KMS-11 (cell line): ENCODE measurements around the gene VAV3.

Experiments
- H2AFZ ChIP-seq: fragments of 200-600 bp; sonication (generic); 2 replicates; pipeline ENCODE4 v1.6.1; 2016; ENCODE audit warnings: antibody characterized with exemption, mixed run types, low read depth
- H3K27ac ChIP-seq: fragments of 200-600 bp; sonication (generic); 2 replicates; pipeline ENCODE4 v1.6.1; 2016; ENCODE audit warnings: mild to moderate bottlenecking, mixed run types
- H3K27me3 ChIP-seq: fragments of 200-600 bp; sonication (generic); 2 replicates; pipeline ENCODE4 v1.6.1; 2017; ENCODE audit warnings: mild to moderate bottlenecking, low read depth, mixed run types, moderate library complexity; ENCODE audit not compliant: insufficient read depth
- H3K36me3 ChIP-seq: fragments of 200-600 bp; sonication (generic); 2 replicates; pipeline ENCODE4 v1.6.1; 2017; ENCODE audit warnings: mild to moderate bottlenecking, mixed run types; ENCODE audit not compliant: insufficient read depth
- H3K4me1 ChIP-seq: fragments of 200-600 bp; sonication (generic); 2 replicates; pipeline ENCODE4 v1.6.1; 2016; ENCODE audit warnings: mild to moderate bottlenecking, low read depth, mixed run types; ENCODE audit not compliant: poor library complexity, severe bottlenecking
- H3K4me2 ChIP-seq: fragments of 200-600 bp; sonication (generic); 2 replicates; pipeline ENCODE4 v1.7.0; 2016; ENCODE audit warnings: mild to moderate bottlenecking, mixed run types
- H3K4me3 ChIP-seq: fragments of 200-600 bp; sonication (generic); IDR thresholded peaks from 2 replicates; pipeline ENCODE4 v1.6.1; 2017; ENCODE audit warnings: low read depth, low read length, mixed read lengths; ENCODE audit not compliant: insufficient read depth
- H3K79me2 ChIP-seq: fragments of 200-600 bp; sonication (generic); 2 replicates; pipeline ENCODE4 v1.6.1; 2016; ENCODE audit warnings: low read depth, mixed run types; ENCODE audit not compliant: insufficient read depth
- H3K9ac ChIP-seq: fragments of 200-600 bp; sonication (generic); 2 replicates; pipeline ENCODE4 v1.6.1; 2016; ENCODE audit warnings: mild to moderate bottlenecking, mixed run types
- H4K20me1 ChIP-seq: fragments of 200-600 bp; sonication (generic); 2 replicates; pipeline ENCODE4 v1.6.1; 2016; ENCODE audit warnings: mild to moderate bottlenecking, mixed run types; ENCODE audit not compliant: insufficient read depth
- CTCF ChIP-seq: fragments of 200-600 bp; sonication (generic); conservative IDR thresholded peaks from 2 replicates; pipeline ENCODE4 v1.6.1; 2017; ENCODE audit warnings: low read depth, mild to moderate bottlenecking, antibody characterized with exemption, low read length, moderate library complexity, mixed read lengths

The VAV3 gene

GRCh38 chr1:107617921-107618320 lies 347.1 kb downstream of the VAV3 start:
- Histone ChIP-seq H3K4me3 (no peak overlapping the region), H3K9ac (no peak overlapping the region), H3K4me1 (peaks cover 21% of the 10 kb centered on the region), H3K27ac (no peak overlapping the region), H2AFZ (no peak overlapping the region), H3K79me2 (no peaks in the 10 kb centered on the region), H4K20me1 (no peaks in the 10 kb centered on the region), H3K27me3 (no peaks in the 10 kb centered on the region), H3K36me3 (no peaks in the 10 kb centered on the region), H3K4me2 (no peak overlapping the region)
- TF ChIP-seq CTCF = no peak

DNA sequence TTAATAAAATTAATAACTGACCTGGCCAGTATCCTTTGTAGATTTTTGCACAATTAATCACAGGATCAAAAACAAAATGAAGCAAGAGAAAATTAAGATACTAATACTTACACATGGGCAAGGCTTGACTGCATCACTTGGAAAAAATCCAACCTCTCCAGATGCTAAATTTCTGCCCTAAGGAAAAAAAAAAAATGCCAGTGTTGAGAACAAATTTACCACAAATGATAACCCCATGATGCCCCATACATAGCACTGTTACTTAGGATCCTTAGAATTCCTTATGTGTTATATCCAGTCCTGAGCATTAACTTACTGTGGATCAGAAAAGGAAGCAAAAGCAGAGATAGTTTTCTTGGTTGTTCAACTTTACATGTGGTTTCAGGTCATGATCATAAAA lies 347.5 kb downstream of the VAV3 start:
- Histone ChIP-seq H3K79me2 (no peaks in the 10 kb centered on the region), H4K20me1 (no peaks in the 10 kb centered on the region), H3K4me1 (peaks cover 16% of the 10 kb centered on the region), H3K9ac (no peak overlapping the region), H3K27ac (no peak overlapping the region), H3K27me3 (no peaks in the 10 kb centered on the region), H3K36me3 (no peaks in the 10 kb centered on the region), H2AFZ (no peak overlapping the region), H3K4me2 (no peak overlapping the region), H3K4me3 (no peak overlapping the region)
- TF ChIP-seq CTCF = no peak

- Histone ChIP-seq H3K4me1 (no peaks in the 10 kb centered on the region), H3K79me2 (no peaks in the 10 kb centered on the region), H4K20me1 (no peaks in the 10 kb centered on the region), H3K4me3 (no peak overlapping the region), H2AFZ (no peak overlapping the region), H3K27ac (no peak overlapping the region), H3K36me3 (no peaks in the 10 kb centered on the region), H3K9ac (no peak overlapping the region), H3K27me3 (no peaks in the 10 kb centered on the region), H3K4me2 (no peak overlapping the region)
- TF ChIP-seq CTCF = no peak
Measured at GRCh38 chr1:107609808-107610207, 355.2 kb downstream of the VAV3 start.

GRCh38 chr1:107604825-107605224 lies 360.2 kb downstream of the VAV3 start:
- H3K4me1 ChIP-seq = no peaks in the 10 kb centered on the region
- H3K27me3 ChIP-seq = no peaks in the 10 kb centered on the region
- no peak overlapping the region for H3K4me3 ChIP-seq
- no peaks in the 10 kb centered on the region for H3K36me3 ChIP-seq
- no peak for TF ChIP-seq CTCF
- no peaks in the 10 kb centered on the region for H4K20me1 ChIP-seq
- H3K27ac ChIP-seq = no peak overlapping the region
- no peak overlapping the region for H3K4me2 ChIP-seq
- no peaks in the 10 kb centered on the region for H3K79me2 ChIP-seq
- H3K9ac ChIP-seq = no peak overlapping the region
- H2AFZ ChIP-seq = no peak overlapping the region
